ENCODE results near the gene NPR1.
"Not testable (repeated sequence)": the region's sequence is repeated elsewhere in the genome, so short reads cannot be mapped to it uniquely, and the experiment has no call there.

The NPR1 gene

DNA sequence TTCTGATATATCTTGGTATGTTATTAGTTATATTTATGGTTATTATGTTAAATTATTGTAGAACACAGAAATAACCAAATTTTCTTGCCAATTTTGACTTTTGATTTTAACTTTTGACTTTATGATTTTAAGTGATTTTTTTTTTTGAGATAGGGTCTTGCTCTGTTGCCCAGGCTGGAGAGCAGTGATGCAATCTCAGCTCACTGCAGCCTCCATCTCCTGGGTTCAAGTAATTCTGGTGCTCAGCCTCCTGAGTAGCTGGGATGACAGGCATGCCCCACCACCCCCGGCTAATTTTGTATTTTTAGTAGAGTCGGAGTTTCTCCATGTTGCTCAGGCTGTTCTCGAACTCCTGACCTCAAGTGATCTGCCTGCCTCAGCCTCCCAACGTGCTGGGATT lies 46.1 kb downstream of the NPR1 start:
- not testable (repeated sequence) for DNase-seq (ENCODE audit: low read depth in 2 of 2)

DNA sequence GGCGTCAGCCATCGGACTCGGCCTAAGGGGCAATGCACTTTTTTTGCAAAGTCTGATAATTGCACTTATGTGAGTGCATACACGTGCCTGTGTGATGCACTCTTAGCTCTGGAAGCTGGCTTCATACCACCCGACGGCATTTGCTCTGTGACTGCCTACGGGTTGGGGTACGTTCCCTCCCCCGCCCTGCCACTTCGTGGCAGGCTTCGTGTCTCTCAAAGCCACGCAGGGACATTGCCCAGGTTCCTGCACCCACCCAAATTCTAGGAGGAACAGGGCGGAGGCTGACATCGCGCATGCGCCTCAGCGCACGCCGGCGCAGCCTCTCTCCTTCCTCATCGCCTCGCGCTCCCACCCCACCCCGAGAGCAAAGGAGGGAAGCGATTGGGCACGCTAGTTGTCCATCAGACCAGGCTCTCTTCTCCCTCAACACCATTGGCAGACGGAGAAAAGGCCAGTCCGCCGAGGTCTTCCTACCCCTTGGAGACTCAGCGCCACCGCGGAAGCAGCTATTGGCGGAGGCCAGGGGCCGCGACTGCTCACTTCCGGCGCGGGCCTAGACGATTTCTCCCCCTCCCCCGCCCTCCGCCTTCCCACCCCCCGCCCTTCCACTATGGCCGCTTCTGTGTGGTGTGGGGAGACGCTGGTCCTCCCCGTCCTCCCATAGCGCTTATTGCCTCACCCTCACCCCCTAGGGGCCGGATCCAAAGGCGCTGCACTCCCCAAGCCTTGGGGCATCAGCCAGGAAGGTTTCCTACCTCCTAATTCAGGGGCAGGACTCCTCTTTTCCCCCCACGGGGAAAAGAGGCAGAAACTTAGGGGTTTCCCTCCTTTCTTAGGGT lies 49.2 kb downstream of the NPR1 start, which contains the start of gene INTS3:
TSS of gene INTS3 (plus strand) at position 588 of the 842 bp plus-strand sequence. CDS start 585 bp downstream, outside the sequence.
- DNase-seq (ENCODE audit: low read depth in 2 of 2): peak; percentile 99

DNA sequence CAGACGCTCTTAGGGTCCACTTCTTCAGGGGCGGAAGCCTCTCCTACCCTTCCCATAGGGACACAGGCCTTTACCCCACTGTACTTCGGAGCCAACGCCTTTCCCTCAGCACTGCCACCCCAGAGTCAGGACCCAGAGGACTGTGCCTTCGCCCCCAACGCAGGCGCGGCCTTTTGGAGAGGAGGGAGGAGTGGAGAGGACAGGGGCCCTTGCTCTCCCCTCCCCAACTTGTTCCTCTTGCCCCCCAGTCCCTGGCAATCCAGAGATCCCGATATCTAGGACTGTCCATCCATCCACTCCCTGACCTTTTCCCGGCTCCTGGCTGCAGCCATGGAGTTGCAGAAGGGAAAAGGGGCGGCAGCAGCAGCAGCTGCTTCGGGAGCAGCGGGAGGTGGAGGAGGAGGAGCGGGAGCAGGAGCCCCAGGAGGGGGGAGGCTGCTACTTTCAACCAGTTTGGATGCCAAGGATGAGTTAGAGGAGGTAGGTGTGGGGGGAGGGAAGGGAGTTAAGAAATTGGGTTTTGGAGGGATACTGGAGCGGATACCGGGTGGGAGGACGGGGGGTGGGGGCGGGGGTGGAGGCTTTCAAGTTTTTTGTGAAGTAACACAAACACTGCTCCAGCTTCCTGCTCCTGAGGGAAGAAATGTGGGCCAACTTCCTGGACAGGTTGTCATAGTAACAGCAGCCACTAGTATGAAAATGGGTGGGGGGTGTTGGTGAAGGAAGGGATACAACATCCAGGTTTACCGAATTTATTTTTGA lies 50.0 kb downstream of the NPR1 start:
- peak in 1 of 2 donors; percentile 8 for DNase-seq (ENCODE audit: low read depth in 2 of 2)

DNA sequence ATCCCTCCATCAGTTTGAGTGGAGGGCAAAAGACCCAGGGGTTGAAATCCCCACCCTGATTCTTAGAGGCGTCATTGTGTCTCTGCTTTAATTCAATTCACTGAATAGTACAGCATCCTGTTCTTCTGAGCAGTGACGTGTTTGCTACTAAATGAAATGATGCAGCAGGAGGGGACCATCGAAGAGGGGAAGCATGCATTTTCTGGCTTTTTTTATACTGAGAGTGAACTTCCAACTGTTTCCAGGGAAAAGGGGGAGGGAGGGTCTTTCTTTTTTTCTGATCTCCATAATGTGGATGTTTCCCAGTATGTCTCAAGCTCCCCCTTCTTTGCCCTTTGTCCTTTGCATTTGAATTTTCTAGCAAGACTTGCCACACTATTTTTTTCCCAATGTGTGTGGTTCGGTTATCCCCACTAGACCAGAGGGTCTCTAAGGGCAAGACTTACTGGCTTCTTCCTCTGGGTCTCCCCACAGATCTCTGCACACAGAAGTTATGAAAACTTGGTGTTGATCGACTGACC lies 52.0 kb downstream of the NPR1 start:
- DNase-seq (ENCODE audit: low read depth in 2 of 2): no peak

DNA sequence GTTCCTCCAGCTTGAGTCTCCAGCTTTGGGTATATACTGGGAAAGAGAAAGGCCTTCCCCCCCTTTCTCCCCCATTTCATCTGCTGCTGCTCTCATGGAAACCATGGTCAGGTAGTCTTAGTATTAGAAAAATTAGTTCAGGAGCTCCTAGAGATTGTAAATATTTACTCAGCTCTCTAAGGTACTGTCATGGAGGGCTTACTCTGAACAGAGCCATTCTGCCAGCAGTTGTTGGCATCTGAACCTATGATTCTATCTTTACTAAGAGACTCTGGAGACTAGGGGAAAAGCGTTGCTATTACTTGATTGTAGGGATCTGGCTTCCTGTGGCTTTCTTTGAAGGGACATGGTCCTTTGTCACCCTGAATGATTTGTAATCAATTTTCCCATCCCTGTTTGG lies 55.5 kb downstream of the NPR1 start:
- DNase-seq (ENCODE audit: low read depth in 2 of 2): no peak

DNA sequence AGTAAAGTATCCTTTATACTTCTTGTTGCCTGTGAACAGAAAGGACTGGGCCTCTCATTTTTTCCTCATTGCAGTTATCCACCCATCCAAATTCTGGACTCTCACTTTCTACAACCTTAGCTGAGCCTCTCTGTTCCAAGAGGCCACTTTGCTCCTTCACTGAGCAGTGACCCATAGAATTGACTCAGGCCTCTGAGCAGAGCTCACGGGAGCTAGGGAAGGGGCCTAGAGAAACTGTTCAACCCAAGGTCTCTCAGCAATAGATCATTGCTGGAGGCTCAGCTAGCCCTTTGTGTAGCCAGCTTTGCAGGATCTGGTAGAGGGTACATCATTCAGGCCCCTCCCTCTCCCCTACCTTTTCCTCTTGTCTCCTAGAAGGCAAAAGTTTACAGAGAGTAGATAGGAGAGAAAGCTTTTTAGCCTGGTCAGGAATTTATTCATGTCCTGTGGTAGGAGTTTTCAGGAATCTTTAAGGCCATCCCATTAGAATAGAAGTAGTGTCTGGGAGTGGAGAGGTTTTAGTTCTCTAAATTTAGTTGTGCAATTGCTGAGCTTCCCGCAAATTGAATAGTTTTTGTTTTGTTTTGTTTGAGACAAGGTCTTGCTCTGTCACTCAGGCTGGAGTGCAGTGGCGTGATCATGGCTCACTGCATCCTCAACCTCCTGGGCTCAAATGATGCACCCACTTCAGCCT lies 56.1 kb downstream of the NPR1 start:
- no peak for DNase-seq (ENCODE audit: low read depth in 2 of 2)

DNA sequence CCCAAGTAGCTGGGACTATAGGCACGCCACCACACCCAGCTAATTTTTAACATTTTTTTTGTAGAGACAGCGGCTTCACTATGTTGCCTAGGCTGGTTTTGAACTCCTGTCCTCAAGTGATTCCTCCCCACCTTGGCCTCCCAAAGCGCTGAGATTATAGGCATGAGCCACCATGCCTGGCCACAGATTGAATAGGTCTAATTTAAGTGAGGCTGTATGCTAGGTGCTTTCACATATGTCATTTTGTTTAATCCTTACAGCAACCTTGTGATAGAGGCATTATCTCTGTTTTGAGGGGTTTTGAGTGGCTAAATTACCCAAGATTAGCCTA lies 56.6 kb downstream of the NPR1 start:
- DNase-seq (ENCODE audit: low read depth in 2 of 2): no peak

DNA sequence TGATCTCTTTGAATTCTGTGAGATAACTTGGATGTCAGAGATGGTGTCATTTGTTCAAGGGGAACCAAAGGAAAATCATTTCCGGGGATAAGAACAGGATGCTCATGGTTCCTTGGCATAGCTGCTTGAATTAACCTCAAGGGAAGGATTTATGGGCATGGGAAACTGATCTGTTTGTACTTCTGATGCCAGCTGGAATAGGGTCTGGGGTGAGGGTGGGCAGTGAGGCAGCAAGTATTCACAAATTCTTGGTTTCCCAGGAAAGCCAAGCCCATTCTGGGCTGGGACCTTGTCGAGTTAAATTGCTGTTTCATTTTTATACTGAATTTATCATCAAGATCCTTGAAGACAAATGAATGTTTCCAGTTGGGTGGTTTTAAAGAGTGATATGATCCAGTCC lies 63.5 kb downstream of the NPR1 start:
- no peak for DNase-seq (ENCODE audit: low read depth in 2 of 2)

DNA sequence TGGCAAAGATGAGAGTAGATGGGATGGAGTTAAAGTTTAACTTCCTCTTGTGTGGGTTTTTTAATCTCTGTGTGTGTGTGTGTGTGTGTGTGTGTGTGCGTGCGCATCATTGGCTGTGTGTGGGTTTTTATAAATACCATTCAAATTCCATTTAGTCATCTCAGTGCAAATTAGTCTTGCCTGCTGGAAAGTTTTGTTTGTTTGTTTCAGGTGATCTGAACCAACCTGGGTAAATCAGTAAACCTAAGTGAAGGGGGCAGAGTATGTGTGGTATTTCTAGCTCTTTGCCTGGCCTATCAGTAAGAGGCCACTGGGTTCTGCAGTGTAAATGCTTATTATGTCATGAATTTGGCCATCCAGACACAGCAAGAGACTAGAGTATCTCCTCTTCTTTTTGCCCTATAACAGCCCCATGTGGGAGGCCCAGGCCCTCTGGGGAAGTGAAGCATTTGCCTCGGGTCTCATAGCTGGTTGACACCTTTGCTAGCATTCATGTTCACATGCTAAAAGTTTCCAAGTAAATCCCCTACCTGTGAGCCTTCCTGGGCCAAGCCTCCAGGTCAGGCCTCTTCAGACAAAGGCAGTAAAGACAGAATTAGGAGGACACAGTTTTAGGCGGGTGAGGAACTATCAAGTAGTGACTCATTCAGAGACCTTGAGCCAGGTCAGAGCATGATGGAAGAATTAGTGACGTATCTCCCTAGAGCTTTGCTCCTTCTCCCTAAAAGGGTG lies 64.1 kb downstream of the NPR1 start:
- no peak for DNase-seq (ENCODE audit: low read depth in 2 of 2)

Measured in stimulated activated CD8-positive, alpha-beta memory T cell treated with anti-CD3 and anti-CD28 coated beads, Interleukin-15, amount 100 ng/mL, for 48 hours (primary cell).